Coronary artery (tissue), 2 donors: ENCODE data around the gene FILIP1.

Experiments used
- DNase-seq: peaks from one replicate; pipeline ENCODE4 v3.0.0-alpha.2; 2017; ENCODE audit warnings: low spot score
- H3K27ac ChIP-seq, 2 donors: fragments of 200-600 bp; sonication (generic); one replicate each; pipeline ENCODE4 v1.5.1; 2016 to 2019
- H3K4me3 ChIP-seq: fragments of 200-600 bp; sonication (generic); 2 replicates; pipeline ENCODE4 v1.5.1; 2016; ENCODE audit warnings: mild to moderate bottlenecking, moderate library complexity
- CTCF ChIP-seq: fragments of 200-600 bp; sonication (generic); IDR thresholded peaks from one replicate; pipeline ENCODE4 v1.5.1; 2019; ENCODE audit warnings: antibody characterized with exemption

FILIP1 gene

GRCh38 chr6:75308250-75308988, 185.2 kb downstream of the FILIP1 start:
- no peak for DNase-seq
- Histone ChIP-seq H3K27ac (no peak overlapping the region), H3K4me3 (no peak overlapping the region)
- no peak for TF ChIP-seq CTCF

- no peak overlapping the region for H3K4me3 ChIP-seq
- no peak for DNase-seq
- H3K27ac ChIP-seq, result no peak overlapping the region
- TF ChIP-seq CTCF, result no peak
Observed at GRCh38 chr6:75307364-75308004, 186.1 kb downstream of the FILIP1 start.

GRCh38 chr6:75306064-75306463, 187.5 kb downstream of the FILIP1 start:
- TF ChIP-seq CTCF, result no peak
- Histone ChIP-seq H3K4me3 (no peak overlapping the region), H3K27ac (no peak overlapping the region)
- DNase-seq, result no peak

GRCh38 chr6:75305573-75305972, 188.0 kb downstream of the FILIP1 start:
- Histone ChIP-seq H3K27ac (no peak overlapping the region), H3K4me3 (no peak overlapping the region)
- DNase-seq, result no peak
- no peak for TF ChIP-seq CTCF

- TF ChIP-seq CTCF, result no peak
- DNase-seq, result no peak
- no peak overlapping the region for H3K4me3 ChIP-seq
- H3K27ac ChIP-seq, result no peak overlapping the region
Observed at GRCh38 chr6:75302280-75302679, 191.3 kb downstream of the FILIP1 start.

GRCh38 chr6:75301537-75301936, 192.1 kb downstream of the FILIP1 start:
- Histone ChIP-seq H3K4me3 (no peak overlapping the region), H3K27ac (no peak overlapping the region)
- DNase-seq, result no peak
- no peak for TF ChIP-seq CTCF

GRCh38 chr6:75301088-75301487, 192.5 kb downstream of the FILIP1 start:
- DNase-seq, result no peak
- TF ChIP-seq CTCF, result no peak
- H3K4me3 ChIP-seq, result no peak overlapping the region
- H3K27ac ChIP-seq, result no peak overlapping the region
